Measurements from ENCODE around the gene AIPL1.
A peak's percentile ranks its signal among the peaks of the same experiment; 100 is the strongest.

The AIPL1 gene

DNA sequence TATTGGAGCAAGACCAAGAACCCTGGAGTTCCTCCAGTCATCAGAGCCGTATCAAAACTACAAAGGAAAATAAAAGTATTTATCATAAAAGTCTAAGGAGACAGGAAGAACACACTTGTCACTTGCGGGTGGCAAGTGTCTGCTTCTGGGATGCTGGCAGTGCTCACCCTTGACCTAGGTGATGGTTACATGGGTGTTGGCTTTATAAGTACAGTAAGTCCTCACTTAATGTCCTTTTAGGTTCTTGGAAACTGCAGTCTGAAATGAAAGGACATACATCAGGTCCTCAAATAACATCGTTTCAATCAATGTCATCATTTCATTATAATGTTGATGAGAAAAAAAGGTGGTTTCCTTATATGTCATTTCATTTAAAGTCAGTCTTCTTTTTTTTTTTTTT lies 3.0 kb upstream of the AIPL1 start:
- TF ChIP-seq, protein P1, sequence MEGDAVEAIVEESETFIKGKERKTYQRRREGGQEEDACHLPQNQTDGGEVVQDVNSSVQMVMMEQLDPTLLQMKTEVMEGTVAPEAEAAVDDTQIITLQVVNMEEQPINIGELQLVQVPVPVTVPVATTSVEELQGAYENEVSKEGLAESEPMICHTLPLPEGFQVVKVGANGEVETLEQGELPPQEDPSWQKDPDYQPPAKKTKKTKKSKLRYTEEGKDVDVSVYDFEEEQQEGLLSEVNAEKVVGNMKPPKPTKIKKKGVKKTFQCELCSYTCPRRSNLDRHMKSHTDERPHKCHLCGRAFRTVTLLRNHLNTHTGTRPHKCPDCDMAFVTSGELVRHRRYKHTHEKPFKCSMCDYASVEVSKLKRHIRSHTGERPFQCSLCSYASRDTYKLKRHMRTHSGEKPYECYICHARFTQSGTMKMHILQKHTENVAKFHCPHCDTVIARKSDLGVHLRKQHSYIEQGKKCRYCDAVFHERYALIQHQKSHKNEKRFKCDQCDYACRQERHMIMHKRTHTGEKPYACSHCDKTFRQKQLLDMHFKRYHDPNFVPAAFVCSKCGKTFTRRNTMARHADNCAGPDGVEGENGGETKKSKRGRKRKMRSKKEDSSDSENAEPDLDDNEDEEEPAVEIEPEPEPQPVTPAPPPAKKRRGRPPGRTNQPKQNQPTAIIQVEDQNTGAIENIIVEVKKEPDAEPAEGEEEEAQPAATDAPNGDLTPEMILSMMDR (IDR thresholded peaks at IDR 0.05; ENCODE audit: low read depth, low read length, poor library complexity, severe bottlenecking), result no peak
- TF ChIP-seq EZH2phosphoT487 (IDR thresholded peaks at IDR 0.05; ENCODE audit: borderline replicate concordance, low read length), result no peak
- no peak overlapping the region for H3K4me3 ChIP-seq (ENCODE audit: low read length)
- H3K9me3 ChIP-seq (ENCODE audit: control insufficient read depth, insufficient read depth, low read length), result no peaks in the 10 kb centered on the region
- no peaks in the 10 kb centered on the region for H3K4me1 ChIP-seq (ENCODE audit: control insufficient read depth, low read length)
- no peak overlapping the region for H3K27ac ChIP-seq (ENCODE audit: low read depth, low read length)
- H3K4me2 ChIP-seq (ENCODE audit: low read length), result no peak overlapping the region
- H3K9me2 ChIP-seq (replicated peaks; ENCODE audit: control insufficient read depth, low read length), result no peaks in the 10 kb centered on the region
- peaks cover 14% of the 10 kb centered on the region for H3K27me3 ChIP-seq (ENCODE audit: control insufficient read depth, low read length)
- no peaks in the 10 kb centered on the region for H4K20me1 ChIP-seq (ENCODE audit: control insufficient read depth, insufficient read depth, low read depth, low read length)
- H3F3A ChIP-seq (ENCODE audit: control insufficient read depth, insufficient read depth), result no peaks in the 10 kb centered on the region
- H3K79me2 ChIP-seq (ENCODE audit: control insufficient read depth, low read length), result no peaks in the 10 kb centered on the region
- no peaks in the 10 kb centered on the region for H3K36me3 ChIP-seq (ENCODE audit: control insufficient read depth, low read length)

DNA sequence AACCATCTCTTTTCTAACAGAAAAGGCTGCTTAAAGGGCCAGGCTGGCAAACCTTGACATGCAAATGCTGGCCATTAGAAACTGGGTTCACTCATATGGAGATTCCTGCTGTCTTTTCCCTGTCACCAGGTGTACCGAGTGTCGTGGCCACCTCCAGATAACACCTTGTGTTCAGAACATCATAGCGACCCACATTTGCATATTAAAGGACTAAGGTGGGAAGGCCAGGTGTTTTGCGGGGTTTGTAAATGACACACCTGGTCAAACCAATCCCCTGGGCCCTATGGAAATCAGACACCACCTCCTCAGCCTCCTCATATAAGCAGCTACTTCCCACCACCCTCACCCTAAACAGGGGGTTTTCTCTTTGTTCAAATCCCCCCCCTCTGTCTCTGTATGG lies 2.5 kb upstream of the AIPL1 start:
- Histone ChIP-seq H3K9me2 (replicated peaks; ENCODE audit: control insufficient read depth, low read length) (no peaks in the 10 kb centered on the region), H3K9me3 (ENCODE audit: control insufficient read depth, insufficient read depth, low read length) (no peaks in the 10 kb centered on the region), H3F3A (ENCODE audit: control insufficient read depth, insufficient read depth) (no peaks in the 10 kb centered on the region), H3K4me2 (ENCODE audit: low read length) (no peak overlapping the region), H3K79me2 (ENCODE audit: control insufficient read depth, low read length) (no peaks in the 10 kb centered on the region), H3K36me3 (ENCODE audit: control insufficient read depth, low read length) (no peaks in the 10 kb centered on the region), H3K27me3 (ENCODE audit: control insufficient read depth, low read length) (peaks cover 14% of the 10 kb centered on the region), H3K4me1 (ENCODE audit: control insufficient read depth, low read length) (no peaks in the 10 kb centered on the region), H3K4me3 (ENCODE audit: low read length) (no peak overlapping the region), H4K20me1 (ENCODE audit: control insufficient read depth, insufficient read depth, low read depth, low read length) (no peaks in the 10 kb centered on the region), H3K27ac (ENCODE audit: low read depth, low read length) (no peak overlapping the region)
- TF ChIP-seq, protein P1 (IDR thresholded peaks at IDR 0.05; ENCODE audit: low read depth, low read length, poor library complexity, severe bottlenecking), result no peak
- TF ChIP-seq EZH2phosphoT487 (IDR thresholded peaks at IDR 0.05; ENCODE audit: borderline replicate concordance, low read length), result no peak

GRCh38 chr17:6435968-6436367 lies 1.0 kb upstream of the AIPL1 start:
- H3K27ac ChIP-seq (ENCODE audit: low read depth, low read length), result no peak overlapping the region
- no peaks in the 10 kb centered on the region for H3K9me2 ChIP-seq (replicated peaks; ENCODE audit: control insufficient read depth, low read length)
- H3K9me3 ChIP-seq (ENCODE audit: control insufficient read depth, insufficient read depth, low read length), result peaks cover under 1% of the 10 kb centered on the region; the same call in 1 of the 2 replicates
- no peaks in the 10 kb centered on the region for H3K36me3 ChIP-seq (ENCODE audit: control insufficient read depth, low read length)
- H3K4me1 ChIP-seq (ENCODE audit: control insufficient read depth, low read length), result no peaks in the 10 kb centered on the region
- TF ChIP-seq EZH2phosphoT487 (IDR thresholded peaks at IDR 0.05; ENCODE audit: borderline replicate concordance, low read length), result no peak
- TF ChIP-seq, protein P1 (IDR thresholded peaks at IDR 0.05; ENCODE audit: low read depth, low read length, poor library complexity, severe bottlenecking), result peak; percentile 72
- no peaks in the 10 kb centered on the region for H3K79me2 ChIP-seq (ENCODE audit: control insufficient read depth, low read length)
- no peaks in the 10 kb centered on the region for H3F3A ChIP-seq (ENCODE audit: control insufficient read depth, insufficient read depth)
- H3K27me3 ChIP-seq (ENCODE audit: control insufficient read depth, low read length), result peaks cover 14% of the 10 kb centered on the region
- no peak overlapping the region for H3K4me2 ChIP-seq (ENCODE audit: low read length)
- H4K20me1 ChIP-seq (ENCODE audit: control insufficient read depth, insufficient read depth, low read depth, low read length), result no peaks in the 10 kb centered on the region
- H3K4me3 ChIP-seq (ENCODE audit: low read length), result no peak overlapping the region

Data from DOHH2 (cell line).